Stomach (tissue), 4 donors: ENCODE results near the gene ASCC3.

Experiments used
- EP300 ChIP-seq: sonication (generic); formaldehyde crosslinking; IDR thresholded peaks from one replicate; pipeline ENCODE4 v1.6.1; 2017; ENCODE audit warnings: antibody characterized with exemption
- POLR2A ChIP-seq, 4 donors: fragments of 450-650 bp; IDR thresholded peaks; one replicate each; pipeline ENCODE4 v1.6.1; 2016; ENCODE audit warnings: antibody characterized with exemption in 4 of 4, control low read depth in 2 of 4, mild to moderate bottlenecking in 1 of 4, moderate library complexity in 1 of 4
- TF ChIP-seq, protein P1 (sequence below), 7 experiments: fragments of 450-650 bp in 4 of 7; fragments of 200-600 bp in 3 of 7; sonication (generic) in 3 of 7; IDR thresholded peaks; one replicate each; pipeline ENCODE4 v1.5.1; 2016 to 2019; ENCODE audit warnings: antibody characterized with exemption in 7 of 7, control low read depth in 2 of 7, mild to moderate bottlenecking in 1 of 7

DNA sequence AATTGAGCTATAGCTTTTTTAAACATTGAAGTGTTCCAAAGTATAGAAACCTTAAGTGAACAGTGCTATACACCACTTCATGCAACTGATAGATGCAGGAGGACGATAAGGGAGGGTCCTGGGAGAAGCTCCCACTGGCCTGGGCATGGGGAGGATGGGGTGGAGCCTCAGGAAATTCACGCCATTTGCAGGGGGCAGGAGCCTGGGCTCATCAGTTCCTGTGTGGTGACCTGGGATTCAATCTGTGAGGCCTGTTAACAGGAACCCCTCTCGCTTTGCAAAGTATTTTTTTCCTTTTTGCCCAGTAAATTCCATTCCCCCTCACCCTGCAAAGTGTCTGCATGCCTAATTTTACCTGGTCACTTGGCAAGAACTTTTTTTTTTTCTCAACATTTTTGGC lies 11.0 kb upstream of the ASCC3 start:
- TF ChIP-seq POLR2A (IDR thresholded peaks at IDR 0.05) (no peak), EP300 (no peak)
- TF ChIP-seq, protein P1, sequence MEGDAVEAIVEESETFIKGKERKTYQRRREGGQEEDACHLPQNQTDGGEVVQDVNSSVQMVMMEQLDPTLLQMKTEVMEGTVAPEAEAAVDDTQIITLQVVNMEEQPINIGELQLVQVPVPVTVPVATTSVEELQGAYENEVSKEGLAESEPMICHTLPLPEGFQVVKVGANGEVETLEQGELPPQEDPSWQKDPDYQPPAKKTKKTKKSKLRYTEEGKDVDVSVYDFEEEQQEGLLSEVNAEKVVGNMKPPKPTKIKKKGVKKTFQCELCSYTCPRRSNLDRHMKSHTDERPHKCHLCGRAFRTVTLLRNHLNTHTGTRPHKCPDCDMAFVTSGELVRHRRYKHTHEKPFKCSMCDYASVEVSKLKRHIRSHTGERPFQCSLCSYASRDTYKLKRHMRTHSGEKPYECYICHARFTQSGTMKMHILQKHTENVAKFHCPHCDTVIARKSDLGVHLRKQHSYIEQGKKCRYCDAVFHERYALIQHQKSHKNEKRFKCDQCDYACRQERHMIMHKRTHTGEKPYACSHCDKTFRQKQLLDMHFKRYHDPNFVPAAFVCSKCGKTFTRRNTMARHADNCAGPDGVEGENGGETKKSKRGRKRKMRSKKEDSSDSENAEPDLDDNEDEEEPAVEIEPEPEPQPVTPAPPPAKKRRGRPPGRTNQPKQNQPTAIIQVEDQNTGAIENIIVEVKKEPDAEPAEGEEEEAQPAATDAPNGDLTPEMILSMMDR (IDR thresholded peaks at IDR 0.05), result no peak
